Right lobe of liver (tissue), 6 donors: Measurements from ENCODE around the gene PCDHGB7. TPM values are rescaled to one million over a fixed set of nuclear protein-coding genes. Genes with fewer than 3 reads are reported as not detected.
A peak's percentile ranks its signal among the peaks of the same experiment; 100 is the strongest.
"Not testable (repeated sequence)": the region's sequence is repeated elsewhere in the genome, so short reads cannot be mapped to it uniquely, and the experiment has no call there.

Experiments
- ATAC-seq, 4 donors: fragments of 200-7000 bp; cut with Tn5 transposase; one replicate each; pipeline ENCODE4 v1.9.1; 2020; ENCODE audit warnings: mild to moderate bottlenecking in 4 of 4, moderate library complexity in 4 of 4
- DNase-seq, 3 donors: peaks; one replicate each; pipeline ENCODE4 v3.0.0-alpha.2; 2020
- H3K27ac ChIP-seq, 3 donors: fragments of 200-600 bp; one replicate each; pipeline ENCODE4 v1.8.0; 2022
- H3K27me3 ChIP-seq, 2 donors: fragments of 200-600 bp; one replicate each; pipeline ENCODE4 v1.8.0; 2022
- H3K36me3 ChIP-seq, 4 donors: fragments of 200-600 bp; sonication (generic) in 1 of 4; one replicate each; pipeline versions ENCODE4 v1.5.1 to v1.8.0; 2017 to 2022; ENCODE audit warnings: control low read depth in 1 of 4
- H3K4me1 ChIP-seq, 4 donors: fragments of 200-600 bp; sonication (generic) in 1 of 4; one replicate each; pipeline versions ENCODE4 v1.5.1 to v1.8.0; 2017 to 2022; ENCODE audit warnings: control low read depth in 1 of 4
- H3K4me3 ChIP-seq, 3 donors: fragments of 200-600 bp; one replicate each; pipeline ENCODE4 v1.8.0; 2022
- H3K9me3 ChIP-seq, 4 donors: fragments of 200-600 bp; sonication (generic) in 1 of 4; one replicate each; pipeline versions ENCODE4 v1.5.1 to v1.8.0; 2017 to 2022; ENCODE audit warnings: control low read depth in 1 of 4
- CTCF ChIP-seq, 4 donors: fragments of 200-600 bp in 3 of 4; fragments of 450-650 bp in 1 of 4; IDR thresholded peaks; one replicate each; pipeline versions ENCODE4 v1.5.1 to v1.8.0; 2016 to 2022; ENCODE audit warnings: antibody characterized with exemption in 4 of 4, mild to moderate bottlenecking in 2 of 4
- POLR2A ChIP-seq: fragments of 450-650 bp; IDR thresholded peaks from one replicate; pipeline ENCODE4 v1.6.1; 2017; ENCODE audit warnings: antibody characterized with exemption, mild to moderate bottlenecking
- WGBS: methylation state at CpG from one replicate; pipeline ENCODE4 v1.1.6; 2018; ENCODE audit warnings: low coverage, low lambda C conversion rate; ENCODE audit not compliant: insufficient coverage; ENCODE audit errors: missing lambda C conversion rate; 5-methylcytosine and 5-hydroxymethylcytosine counted together
- intact Hi-C, 2 donors: fragments of 100-400 bp; cut with DNase I; formaldehyde crosslinking; loops; one replicate each; pipeline versions ENCODE4 v1.11.2 to v1.14.1; 2022
- total RNA-seq, 6 experiments: library from RNA; depleted of rRNA in 2 of 6; stranded (reverse); fragments of >200 nt in 2 of 6; fragmentation: NEBNext Ultra II Directional in 3 of 6; extraction: Animal tissue kit (Norgen Biotek cat#: 25700) in 3 of 6; gene quantifications; one replicate each; pipeline versions ENCODE4 v1.1.0 to v1.2.4, GENCODE V29; 2016 to 2023
- donor health status: DM: no; HTN: yes; CAD: no.
- donor health status: DM: no; HTN: no; CAD: no.
- donor health status: DM: no; HTN: no; CAD: no.
- donor health status: DM: no; HTN: yes; CAD: no.
- donor health status: DM: no; HTN: yes; CAD: no.

Gene PCDHGB7
- total RNA-seq, 6 experiments from 2014 or later = 1.2 to 3.7 (median 2.7) TPM

- no peaks in the 10 kb centered on the region for H3K4me1 ChIP-seq
- DNase-seq (no peak), ATAC-seq (peak; percentile 63 to 90 (median 82))
- peak; percentile 12 to 39 (median 36) for TF ChIP-seq CTCF (IDR thresholded peaks at IDR 0.05)
- no peak for TF ChIP-seq POLR2A
- WGBS = 12% methylated on average over 32 of the region's 33 CpGs
- H3K4me3 ChIP-seq = peak within 1 kb of the TSS in 2 of 3 donors; percentile 0 to 24
- no peak within 1 kb of the TSS for H3K27ac ChIP-seq
- no peaks in the 10 kb centered on the region for H3K36me3 ChIP-seq
- intact Hi-C loops = no loop called here
- no peaks in the 10 kb centered on the region for H3K27me3 ChIP-seq
- H3K9me3 ChIP-seq = peaks cover 0 to 7% (median 6%) of the 10 kb centered on the region in 4 donors
These were observed 13.0 kb downstream of the PCDHGB7 start, which contains the start of gene PCDHGA12 for GRCh38 chr5:141430332-141431113. Gene PCDHGA12, plus strand, starts transcription at chr5:141430507. Its CDS starts 253 bp downstream, at chr5:141430760.

GRCh38 chr5:141431286-141431685 is 13.8 kb downstream of the PCDHGB7 start:
- H3K4me1 ChIP-seq = no peaks in the 10 kb centered on the region
- DNase-seq (no peak), ATAC-seq (peak in 1 of 4 donors; percentile 32)
- no peaks in the 10 kb centered on the region for H3K36me3 ChIP-seq
- WGBS = 16% methylated on average over 5 of the region's 37 CpGs
- peaks cover 0 to 7% (median 6%) of the 10 kb centered on the region in 4 donors for H3K9me3 ChIP-seq
- intact Hi-C loops = no loop called here
- H3K27ac ChIP-seq = no peak overlapping the region
- TF ChIP-seq CTCF (IDR thresholded peaks at IDR 0.05) (no peak), POLR2A (no peak)
- peak overlapping the region in 2 of 3 donors; percentile 0 to 24 for H3K4me3 ChIP-seq
- H3K27me3 ChIP-seq = no peaks in the 10 kb centered on the region

GRCh38 chr5:141432308-141432707 is 14.8 kb downstream of the PCDHGB7 start:
- H3K4me3 ChIP-seq, H3K27me3 ChIP-seq, H3K4me1 ChIP-seq, H3K27ac ChIP-seq, intact Hi-C loops, H3K9me3 ChIP-seq, H3K36me3 ChIP-seq, ATAC-seq, DNase-seq: not testable (repeated sequence)
- WGBS = no CpG with 5 or more reads among the region's 38 CpGs

GRCh38 chr5:141432726-141433125 is 15.2 kb downstream of the PCDHGB7 start:
- H3K27ac ChIP-seq, ATAC-seq, H3K36me3 ChIP-seq, DNase-seq, H3K4me1 ChIP-seq, H3K27me3 ChIP-seq, H3K4me3 ChIP-seq, H3K9me3 ChIP-seq, intact Hi-C loops: not testable (repeated sequence)
- WGBS = 46% methylated on average over 11 of the region's 29 CpGs

- H3K4me1 ChIP-seq = no peaks in the 10 kb centered on the region
- ATAC-seq = no peak
- TF ChIP-seq POLR2A = no peak
- TF ChIP-seq CTCF (IDR thresholded peaks at IDR 0.05) = no peak
- 46% methylated on average over 2 of the region's 2 CpGs for WGBS
- no peaks in the 10 kb centered on the region for H3K27me3 ChIP-seq
- no peak overlapping the region for H3K27ac ChIP-seq
- H3K9me3 ChIP-seq = peaks cover 0 to 7% (median 2%) of the 10 kb centered on the region in 4 donors
- intact Hi-C loops = no loop called here
- no peak for DNase-seq
- H3K36me3 ChIP-seq = no peaks in the 10 kb centered on the region
- H3K4me3 ChIP-seq = no peak overlapping the region
These were observed 16.5 kb downstream of the PCDHGB7 start for GRCh38 chr5:141434006-141434405.
